HG03457 (cell line): ENCODE results near the gene NKX6-2.

ENCODE experiments used
- ATAC-seq: cut with Tn5 transposase; IDR thresholded peaks from one replicate; pipeline ENCODE4 v1.9.1; 2021; ENCODE audit warnings: moderate number of reproducible peaks; ENCODE audit not compliant: unreplicated experiment

NKX6-2 gene

DNA sequence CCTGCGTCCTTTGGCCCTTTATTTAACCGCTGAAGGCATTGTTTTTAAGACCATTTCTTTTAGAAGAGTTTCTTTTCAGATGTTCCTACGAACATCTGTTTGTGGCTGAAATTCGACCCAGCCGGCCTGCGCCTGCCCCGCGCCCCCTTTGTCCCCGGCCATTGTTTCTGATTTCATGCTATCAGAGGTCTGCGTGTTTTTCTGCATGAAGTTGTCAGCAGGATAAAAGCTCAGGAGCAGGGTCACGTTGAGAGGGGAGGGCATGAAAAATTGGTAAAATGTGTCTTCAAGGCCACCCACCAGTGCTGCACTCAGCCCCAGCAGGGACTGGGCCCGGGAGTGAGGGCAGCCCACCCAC is 43.1 kb downstream of the NKX6-2 start:
- no peak for ATAC-seq

DNA sequence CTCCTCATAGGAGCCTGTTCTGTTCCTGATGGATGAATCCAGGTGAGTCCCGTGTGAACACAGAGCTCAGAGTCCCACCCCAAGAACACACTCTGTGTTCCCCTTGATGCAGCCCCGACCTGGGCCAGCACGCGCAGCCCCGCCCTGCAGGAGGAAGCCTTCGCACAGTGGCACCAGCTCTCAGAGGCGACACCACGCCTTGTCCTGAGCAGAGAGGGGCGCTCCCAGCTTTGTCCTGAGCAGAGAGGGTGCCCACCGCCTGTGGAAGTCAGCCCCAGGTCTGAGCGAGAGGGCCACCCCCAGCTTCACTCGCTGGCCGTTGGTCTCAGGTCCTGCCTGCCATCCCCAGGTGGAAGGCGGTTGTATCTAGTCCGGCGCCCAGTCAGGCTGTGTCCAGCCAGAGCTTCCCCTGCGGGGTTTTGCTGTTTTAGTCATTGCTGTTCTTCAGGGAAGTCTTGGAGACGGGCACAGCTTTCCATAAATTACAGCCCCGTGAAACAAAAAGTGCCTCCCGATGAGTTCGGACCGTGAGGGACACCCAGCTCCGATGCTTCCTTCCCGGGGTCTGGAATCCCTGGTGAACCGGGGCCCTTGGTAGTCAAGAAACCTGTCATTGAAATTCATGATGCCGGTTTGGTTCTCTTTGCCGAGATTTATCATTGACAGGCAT is 43.6 kb downstream of the NKX6-2 start:
- no peak for ATAC-seq

DNA sequence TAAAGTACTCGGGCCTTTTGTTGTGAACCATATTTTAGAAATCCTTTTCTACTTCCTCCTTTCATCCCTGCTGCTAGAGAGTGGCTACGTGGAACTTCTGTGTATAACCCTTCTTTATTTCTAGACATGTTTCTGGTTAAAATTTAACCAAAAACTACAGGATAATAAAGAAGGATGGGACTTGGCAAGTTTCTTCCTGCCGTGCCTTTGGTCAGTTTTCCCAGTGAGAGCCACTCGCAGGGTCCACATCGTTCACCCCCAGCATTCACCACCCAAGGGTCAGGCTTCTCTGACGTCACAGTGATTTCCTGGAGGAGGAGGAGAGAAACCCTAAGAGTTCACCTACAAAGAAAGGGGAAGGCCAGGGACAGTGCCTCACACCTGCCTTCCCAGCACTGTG is 45.4 kb downstream of the NKX6-2 start:
- ATAC-seq: no peak

DNA sequence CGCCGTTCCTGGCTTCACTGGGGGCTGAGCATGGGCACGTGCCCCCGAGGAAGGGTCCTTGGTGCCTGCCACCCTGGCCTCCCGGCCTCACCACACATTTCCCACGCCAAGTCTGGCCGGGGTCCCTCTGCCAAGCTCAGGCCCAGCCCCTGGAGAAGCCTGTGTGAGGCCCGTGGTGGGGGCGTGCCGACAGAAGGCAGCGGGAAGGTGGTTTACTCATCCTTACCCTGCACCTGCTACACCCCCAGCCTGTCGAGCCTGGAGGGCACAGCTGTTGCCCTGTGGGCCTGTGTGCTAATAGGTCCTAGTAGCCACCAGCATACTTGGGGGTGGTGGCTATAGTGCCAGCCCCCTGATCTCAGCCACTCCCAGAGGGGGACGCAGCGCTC is 46.7 kb downstream of the NKX6-2 start:
- no peak for ATAC-seq

DNA sequence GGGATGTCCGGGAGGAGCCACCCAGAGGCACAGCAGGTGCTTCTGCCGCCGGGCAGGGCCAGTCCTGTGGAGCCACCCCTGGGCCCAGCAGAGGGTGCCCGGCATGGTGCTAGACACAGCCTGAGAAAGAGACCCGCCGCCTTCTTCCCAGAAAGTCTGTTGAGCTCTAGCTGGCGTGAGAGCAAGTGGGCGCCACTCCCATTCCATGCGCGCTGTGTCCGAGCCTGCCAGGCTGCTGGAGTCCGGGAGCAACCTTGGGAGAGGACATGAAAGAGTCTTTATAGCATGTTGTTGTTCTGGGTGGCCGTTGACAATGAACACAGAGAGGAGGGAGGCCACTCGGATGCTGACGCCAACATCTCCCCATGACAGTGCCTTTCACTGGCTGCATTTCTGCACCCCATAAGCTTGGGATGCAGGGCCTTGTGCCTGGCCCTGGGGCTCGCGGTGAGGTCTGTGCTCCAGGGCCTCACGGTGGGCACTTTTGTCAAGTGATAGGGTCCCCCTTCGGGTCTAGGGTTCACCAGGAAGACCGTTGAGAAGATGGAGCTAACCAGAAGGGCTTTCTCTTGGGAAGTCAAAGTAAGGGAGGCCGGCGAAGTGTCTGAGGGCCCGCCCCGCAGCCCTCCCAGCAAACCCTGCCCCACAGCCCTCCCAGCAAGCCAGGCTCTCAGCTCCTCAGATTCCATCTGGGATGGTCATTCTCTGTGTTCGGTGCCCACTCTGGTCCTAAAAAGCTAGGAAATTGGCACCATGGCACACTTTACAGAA is 47.3 kb downstream of the NKX6-2 start:
- no peak for ATAC-seq

- no peak for ATAC-seq
Measured at GRCh38 chr10:132737390-132738048, 48.4 kb downstream of the NKX6-2 start.

GRCh38 chr10:132735923-132736391 is 50.0 kb downstream of the NKX6-2 start:
- ATAC-seq: no peak

DNA sequence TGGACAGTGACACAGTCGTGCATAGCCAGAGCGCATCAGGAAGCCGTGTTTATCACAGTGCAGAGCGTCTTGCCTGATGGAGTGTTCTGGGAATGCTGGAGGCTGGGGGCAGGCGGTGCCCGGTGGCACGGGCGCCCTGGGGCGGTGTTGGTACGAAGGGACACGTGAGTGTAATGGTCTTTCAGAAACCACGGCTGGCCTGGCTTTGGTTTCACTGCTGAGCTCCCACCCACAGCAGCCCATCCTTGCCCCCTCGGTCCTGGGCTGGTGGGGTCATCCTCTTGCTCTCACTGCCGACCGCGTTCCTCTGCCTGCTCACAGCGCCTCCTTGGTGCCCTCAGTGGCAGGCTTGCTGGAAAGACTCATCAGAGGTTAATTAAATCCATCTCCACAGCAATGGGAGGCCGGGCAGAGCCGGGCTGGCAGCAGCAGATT is 50.6 kb downstream of the NKX6-2 start:
- ATAC-seq: no peak

GRCh38 chr10:132733926-132734325 is 52.0 kb downstream of the NKX6-2 start:
- ATAC-seq: no peak
